H1 (cell line): Measurements from ENCODE around the gene SLFN12L. TPM values are rescaled to one million over a fixed set of nuclear protein-coding genes. Genes with fewer than 3 reads are reported as not detected.
A peak's percentile ranks its signal among the peaks of the same experiment; 100 is the strongest.

ENCODE experiments used
- CTCF ChIA-PET: fragments of 300-600 bp; sonication (Branson Sonifier 250); formaldehyde crosslinking; loops from one replicate; lab custom pipeline; 2021; ENCODE audit not compliant: partially characterized antibody; lab: Charles Lee
- POLR2A ChIA-PET: fragments of 300-600 bp; sonication (Branson Sonifier 250); formaldehyde crosslinking; loops from one replicate; lab custom pipeline; 2021; ENCODE audit warnings: inconsistent platforms; ENCODE audit not compliant: partially characterized antibody; lab: Charles Lee
- DNase-seq, 2 experiments: peaks; one replicate each; pipeline versions ENCODE4 v3.0.0 to v3.0.0-alpha.2; 2010 to 2022; ENCODE audit warnings: low spot score in 2 of 2, low read depth in 1 of 2, mixed read lengths in 1 of 2
- FAIRE-seq: peaks from 2 replicates; lab custom pipeline; 2011; peaks lifted over from hg19 to GRCh38; lab: Jason Lieb, UNC
- H2AFZ ChIP-seq: 2 replicates; pipeline ENCODE4 v1.8.1; 2012; ENCODE audit warnings: low read length, inconsistent platforms
- H2AK5ac ChIP-seq: 2 replicates; pipeline ENCODE4 v1.6.1; 2013; ENCODE audit warnings: low read depth, low read length
- H2BK120ac ChIP-seq: replicated peaks from 2 replicates; pipeline ENCODE3; 2013; ENCODE audit warnings: low read depth, low read length, inconsistent platforms
- H2BK12ac ChIP-seq: 2 replicates; pipeline ENCODE4 v1.6.1; 2013; ENCODE audit warnings: low read depth, low read length
- H2BK15ac ChIP-seq: 2 replicates; pipeline ENCODE4 v1.6.1; 2013; ENCODE audit warnings: low read length
- H2BK20ac ChIP-seq: 2 replicates; pipeline ENCODE4 v1.6.1; 2013; ENCODE audit warnings: low read length
- H2BK5ac ChIP-seq: 2 replicates; pipeline ENCODE4 v1.6.1; 2013; ENCODE audit warnings: low read depth, low read length
- H3K14ac ChIP-seq: 2 replicates; pipeline ENCODE4 v1.6.1; 2013; ENCODE audit warnings: inconsistent platforms; ENCODE audit not compliant: insufficient read length
- H3K18ac ChIP-seq: 2 replicates; pipeline ENCODE4 v1.6.1; 2013; ENCODE audit warnings: low read length; ENCODE audit errors: extremely low read depth
- H3K23ac ChIP-seq: 2 replicates; pipeline ENCODE4 v1.6.1; 2013; ENCODE audit warnings: inconsistent platforms; ENCODE audit not compliant: insufficient read length
- H3K23me2 ChIP-seq: 2 replicates; pipeline ENCODE4 v1.6.1; 2013; ENCODE audit warnings: low read depth, low read length
- H3K27ac ChIP-seq: 2 replicates; pipeline ENCODE4 v1.6.1; 2011; ENCODE audit warnings: low read depth, low read length, inconsistent platforms
- H3K27me3 ChIP-seq, 4 experiments: replicated peaks in 1 of 4; 1 replicate in 1 of 4; 2 replicates in 3 of 4; pipeline versions ENCODE4 v1.6.1 to v1.8.1; 2011 to 2013; ENCODE audit warnings: low read length in 3 of 4, mild to moderate bottlenecking in 3 of 4, inconsistent platforms in 2 of 4, mixed read lengths in 2 of 4, moderate library complexity in 1 of 4; ENCODE audit not compliant: control insufficient read depth in 3 of 4, insufficient read depth in 3 of 4; ENCODE audit errors: extremely low read depth in 1 of 4
- H3K36me3 ChIP-seq, 4 experiments: 2 replicates each; pipeline versions ENCODE4 v1.6.1 to v1.8.1; 2011 to 2013; ENCODE audit warnings: mild to moderate bottlenecking in 4 of 4, low read length in 3 of 4, moderate library complexity in 2 of 4, control low read depth in 1 of 4, inconsistent platforms in 1 of 4; ENCODE audit not compliant: insufficient read depth in 4 of 4, control insufficient read depth in 2 of 4
- H3K4ac ChIP-seq: replicated peaks from 2 replicates; pipeline ENCODE3; 2013; ENCODE audit warnings: low read length, low read depth, mixed read lengths, inconsistent platforms; ENCODE audit not compliant: insufficient read length
- H3K4me1 ChIP-seq, 4 experiments: replicated peaks in 1 of 4; 1 replicate in 1 of 4; 2 replicates in 3 of 4; pipeline versions ENCODE4 v1.6.1 to v1.8.1; 2011 to 2013; ENCODE audit warnings: low read length in 3 of 4, inconsistent platforms in 2 of 4, mixed read lengths in 1 of 4; ENCODE audit not compliant: insufficient read depth in 4 of 4, control insufficient read depth in 3 of 4
- H3K4me2 ChIP-seq, 2 experiments: 2 replicates each; pipeline versions ENCODE4 v1.6.1 to v1.8.1; 2011 to 2013; ENCODE audit warnings: low read depth in 2 of 2, low read length in 2 of 2, control low read depth in 1 of 2, inconsistent platforms in 1 of 2, mild to moderate bottlenecking in 1 of 2; ENCODE audit not compliant: insufficient read depth in 1 of 2
- H3K4me3 ChIP-seq, 4 experiments: fragments of 200-600, 300-600 bp in 1 of 4; sonication (generic), shearing (Covaris generic), sonication (Bioruptor Twin) in 1 of 4; 2 replicates each; pipeline versions ENCODE4 v1.5.1 to v1.8.1; 2011 to 2016; ENCODE audit warnings: low read length in 4 of 4, low read depth in 3 of 4, control low read depth in 2 of 4, inconsistent platforms in 2 of 4, mild to moderate bottlenecking in 2 of 4, mixed read lengths in 1 of 4, moderate library complexity in 1 of 4; ENCODE audit not compliant: insufficient read depth in 2 of 4; ENCODE audit errors: extremely low read depth in 1 of 4
- H3K56ac ChIP-seq: replicated peaks from 2 replicates; pipeline ENCODE3; 2013; ENCODE audit warnings: low read depth, mild to moderate bottlenecking, mixed read lengths, low read length, inconsistent platforms; ENCODE audit not compliant: insufficient read length
- H3K79me1 ChIP-seq: 2 replicates; pipeline ENCODE4 v1.6.1; 2013; ENCODE audit warnings: low read depth, low read length, control low read depth
- H3K79me2 ChIP-seq, 2 experiments: 2 replicates each; pipeline versions ENCODE4 v1.6.1 to v1.8.1; 2012 to 2013; ENCODE audit warnings: low read length in 2 of 2, mild to moderate bottlenecking in 2 of 2, inconsistent platforms in 1 of 2; ENCODE audit not compliant: insufficient read depth in 2 of 2, control insufficient read depth in 1 of 2
- H3K9ac ChIP-seq, 4 experiments: replicated peaks in 1 of 4; 1 replicate in 1 of 4; 2 replicates in 3 of 4; pipeline versions ENCODE4 v1.6.1 to v1.8.1; 2011 to 2013; ENCODE audit warnings: low read depth in 3 of 4, low read length in 3 of 4, control low read depth in 2 of 4, mild to moderate bottlenecking in 2 of 4, moderate library complexity in 2 of 4, inconsistent platforms in 1 of 4; ENCODE audit errors: extremely low read depth in 1 of 4
- H3K9me3 ChIP-seq, 2 experiments: 2 replicates each; pipeline versions ENCODE4 v1.6.1 to v1.8.1; 2012 to 2013; ENCODE audit warnings: mild to moderate bottlenecking in 2 of 2, moderate library complexity in 2 of 2, control low read depth in 1 of 2, inconsistent platforms in 1 of 2, low read depth in 1 of 2, low read length in 1 of 2, mixed read lengths in 1 of 2; ENCODE audit not compliant: insufficient read depth in 2 of 2
- H4K20me1 ChIP-seq, 2 experiments: replicated peaks in 1 of 2; 2 replicates each; pipeline versions ENCODE3 to v1.8.1; 2011 to 2013; ENCODE audit warnings: inconsistent platforms in 2 of 2, low read length in 2 of 2, mild to moderate bottlenecking in 1 of 2; ENCODE audit not compliant: insufficient read depth in 2 of 2, control insufficient read depth in 1 of 2
- H4K5ac ChIP-seq: 2 replicates; pipeline ENCODE4 v1.6.1; 2013; ENCODE audit warnings: low read length, low read depth, mixed read lengths, inconsistent platforms; ENCODE audit not compliant: insufficient read length
- H4K8ac ChIP-seq: 2 replicates; pipeline ENCODE4 v1.8.0; 2013; ENCODE audit warnings: mild to moderate bottlenecking, moderate library complexity, low read length, inconsistent platforms; ENCODE audit not compliant: insufficient read depth; ENCODE audit errors: extremely low read depth
- H4K91ac ChIP-seq: replicated peaks from 2 replicates; pipeline ENCODE3; 2013; ENCODE audit warnings: low read length, mixed read lengths, inconsistent platforms; ENCODE audit not compliant: insufficient read length
- GABPA ChIP-seq: IDR thresholded peaks from 2 replicates; pipeline ENCODE4 v1.6.1; 2011; ENCODE audit warnings: mild to moderate bottlenecking, low read length, moderate library complexity, borderline replicate concordance; ENCODE audit not compliant: insufficient read depth
- HDAC2 ChIP-seq, 2 experiments: fragments of 300-600 bp in 1 of 2; sonication (generic) in 1 of 2; IDR thresholded peaks; 2 replicates each; pipeline ENCODE4 v1.6.1; 2011 to 2012; ENCODE audit warnings: low read depth in 2 of 2, low read length in 2 of 2, mild to moderate bottlenecking in 2 of 2, moderate library complexity in 2 of 2, borderline replicate concordance in 1 of 2, inconsistent platforms in 1 of 2
- JUN ChIP-seq: IDR thresholded peaks from 2 replicates; pipeline ENCODE4 v1.6.1; 2011; ENCODE audit warnings: low read depth, mild to moderate bottlenecking, improper control_type of control experiment, low read length
- JUND ChIP-seq: IDR thresholded peaks from 2 replicates; pipeline ENCODE4 v1.6.1; 2011; ENCODE audit warnings: mild to moderate bottlenecking, improper control_type of control experiment, low read length
- KDM4A ChIP-seq: IDR thresholded peaks from one replicate; pipeline ENCODE4 v1.7.1; 2012; ENCODE audit warnings: low read depth, mild to moderate bottlenecking, moderate library complexity, low read length, inconsistent platforms; ENCODE audit not compliant: severe bottlenecking
- POU5F1 ChIP-seq: IDR thresholded peaks from 2 replicates; pipeline ENCODE4 v1.6.1; 2011; ENCODE audit warnings: low read depth, mild to moderate bottlenecking, low read length, moderate library complexity
- RXRA ChIP-seq: IDR thresholded peaks from 2 replicates; pipeline ENCODE4 v1.6.1; 2011; ENCODE audit warnings: low read depth, mild to moderate bottlenecking, low read length, moderate library complexity; ENCODE audit not compliant: insufficient read depth
- SIN3A ChIP-seq, 2 experiments: IDR thresholded peaks in 1 of 2; conservative IDR thresholded peaks in 1 of 2; 2 replicates each; pipeline ENCODE4 v1.6.1; 2011 to 2012; ENCODE audit warnings: low read length in 2 of 2, improper control_type of control experiment in 1 of 2, low read depth in 1 of 2, mild to moderate bottlenecking in 1 of 2
- SUZ12 ChIP-seq: fragments of 200-600 bp; sonication (generic); IDR thresholded peaks from 2 replicates; pipeline ENCODE4 v1.6.1; 2012; ENCODE audit warnings: mild to moderate bottlenecking, inconsistent platforms, low read length, moderate library complexity, mixed read lengths
- TAF1 ChIP-seq: IDR thresholded peaks from 2 replicates; pipeline ENCODE4 v1.6.1; 2011; ENCODE audit warnings: mild to moderate bottlenecking, low read depth, low read length
- ZNF274 ChIP-seq: IDR thresholded peaks from 2 replicates; pipeline ENCODE4 v1.7.0; 2012; ENCODE audit warnings: low read length, borderline replicate concordance; ENCODE audit errors: extremely low read depth
- WGBS, 2 experiments: shearing (Covaris generic) in 1 of 2; methylation state at CpG; one replicate each; pipeline versions ENCODE4 v1.1.6 to v1.1.7; 2013 to 2015; ENCODE audit warnings: low lambda C conversion rate in 2 of 2, mixed read lengths in 2 of 2, inconsistent platforms in 1 of 2, low coverage in 1 of 2, missing lambda C conversion rate in 1 of 2; ENCODE audit not compliant: insufficient replicate concordance in 2 of 2, insufficient coverage in 1 of 2, insufficient read length in 1 of 2; ENCODE audit errors: extremely low coverage in 1 of 2, missing lambda C conversion rate in 1 of 2; 5-methylcytosine and 5-hydroxymethylcytosine counted together
- polyA plus RNA-seq, 7 experiments: library from polyadenylated mRNA; depleted of rRNA in 3 of 7; stranded (reverse) in 5 of 7; unstranded in 2 of 7; fragments of >200 nt in 5 of 7; fragments of 200-250 nt in 2 of 7; gene quantifications; 1 replicate in 5 of 7; 2 replicates in 1 of 7; 4 replicates in 1 of 7; pipeline versions ENCODE4 v1.2.1 to v1.2.3, GENCODE V29; 2011 to 2013; ENCODE audit warnings: missing spikeins in 2 of 7, mixed read lengths in 2 of 7
- total RNA-seq: library from RNA; stranded (reverse); fragmentation: NEBNext Ultra II Directional; extraction: Animal tissue kit (Norgen Biotek cat#: 25700); gene quantifications from 2 replicates; pipeline ENCODE4 v1.2.1, GENCODE V29; 2021

SLFN12L gene
- total and polyA plus RNA-seq, 2 of the 8 experiments (the other 6 are each of a cell fraction or from before 2014, with no cell fraction given), result not detected

DNA sequence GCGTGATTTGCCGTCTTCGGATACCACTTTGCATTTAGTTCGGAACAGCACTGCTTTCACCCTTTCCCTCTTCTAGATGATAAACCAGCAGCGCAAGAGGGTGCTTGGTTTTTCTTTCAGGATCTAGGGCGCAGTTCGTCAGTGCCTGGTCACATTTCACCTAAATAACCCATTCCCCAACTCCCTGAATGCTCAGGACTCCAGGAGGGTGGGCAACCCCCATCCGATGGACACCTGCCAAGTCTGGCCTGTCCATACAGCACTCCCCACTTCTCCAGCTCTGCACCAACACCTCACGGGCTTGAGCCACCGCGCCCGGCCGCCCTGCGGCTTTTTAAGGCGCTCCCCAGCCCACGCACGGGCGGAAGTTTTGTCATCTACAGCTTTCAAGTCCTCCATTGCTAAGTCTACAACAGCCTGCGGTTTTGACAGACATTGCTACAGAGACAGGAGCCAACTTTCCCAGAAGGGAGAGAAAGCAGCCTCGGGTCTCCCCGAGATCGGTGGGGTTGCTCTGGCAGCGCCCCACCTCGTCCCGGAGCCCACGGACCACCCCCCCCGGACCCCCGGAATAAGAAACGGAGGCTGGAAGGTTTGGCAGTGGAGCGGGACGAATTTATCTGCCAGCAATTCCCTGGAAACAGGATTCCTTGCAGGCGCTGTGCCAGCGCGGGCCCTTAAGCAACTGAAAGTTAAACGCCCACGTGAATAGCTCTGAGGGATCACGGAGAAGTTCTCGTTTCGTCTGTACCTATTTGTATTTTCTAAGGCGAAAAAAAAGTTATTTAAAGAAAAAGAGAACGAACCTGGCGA lies 50.4 kb downstream of the SLFN12L start:
- no peak for FAIRE-seq
- TF ChIP-seq TAF1 (no peak), POU5F1 (no peak), KDM4A (peak; percentile 24), SUZ12 (peak; percentile 97), ZNF274 (no peak), GABPA (no peak), JUN (no peak), SIN3A (conservative IDR thresholded peaks at IDR 0.05 in 1 of 2, IDR thresholded peaks at IDR 0.05 in 1 of 2; ENCODE audit: low read depth in 1 of 2, low read length in 2 of 2) (no peak), JUND (no peak), RXRA (no peak), HDAC2 (IDR thresholded peaks at IDR 0.05; ENCODE audit: borderline replicate concordance in 1 of 2, low read depth in 2 of 2, low read length in 2 of 2) (no peak)

More for the DNA sequence above, 50.4 kb downstream of the SLFN12L start:
- POLR2A ChIA-PET, result interaction anchor here (0.6 to 1.6 kb wide), 2 partner anchors 9 to 114 kb away, joined by 3 read pairs; partner anchors contain the start of gene SLFN11
- 5% methylated on average over 41 of the region's 42 CpGs; no CpG with 5 or more reads in 1 of the 2 experiments for WGBS, 2 experiments
- H3K4ac ChIP-seq, result no peak overlapping the region
- H3K27me3 ChIP-seq, result peaks cover 66 to 97% (median 84%) of the 10 kb centered on the region in 4 experiments
- no peak overlapping the region for H2BK15ac ChIP-seq
- no peak overlapping the region for H4K8ac ChIP-seq
- peaks cover 4 to 18% (median 8%) of the 10 kb centered on the region in 4 experiments; a peak in 6 of 7 replicates for H3K4me1 ChIP-seq
- no peak overlapping the region for H2AFZ ChIP-seq
- H3K79me2 ChIP-seq, result no peaks in the 10 kb centered on the region
- no peak overlapping the region for H2BK20ac ChIP-seq
- no peak overlapping the region for H2AK5ac ChIP-seq
- H2BK5ac ChIP-seq, result no peak overlapping the region
- H3K4me2 ChIP-seq, result peak overlapping the region; percentile 63 to 64
- CTCF ChIA-PET, result interaction anchor here (0.6 to 3.0 kb wide), 8 partner anchors 11 to 321 kb away, joined by 3 to 14 read pairs (median 4); no protein-coding TSS in a partner anchor
- no peaks in the 10 kb centered on the region for H3K9me3 ChIP-seq
- no peak overlapping the region for H4K5ac ChIP-seq
- peak in 1 of 2 experiments; percentile 55 for DNase-seq
- no peaks in the 10 kb centered on the region for H3K79me1 ChIP-seq
- no peak overlapping the region for H2BK12ac ChIP-seq
- no peak overlapping the region for H3K23ac ChIP-seq
- no peak overlapping the region for H3K56ac ChIP-seq
- no peak overlapping the region for H4K91ac ChIP-seq
- H3K9ac ChIP-seq, result no peak overlapping the region
- no peaks in the 10 kb centered on the region for H3K36me3 ChIP-seq
- H3K27ac ChIP-seq, result no peak overlapping the region
- H4K20me1 ChIP-seq, result peaks cover 9 to 25% of the 10 kb centered on the region in 2 experiments
- no peak overlapping the region for H2BK120ac ChIP-seq
- peak overlapping the region in 3 of 4 experiments; percentile 23 to 45 (median 24); a peak in 4 of 8 replicates for H3K4me3 ChIP-seq
- no peak overlapping the region for H3K14ac ChIP-seq
- 0 out of 2 replicates have a peak, but pooled peaks cover 2% of the 10 kb centered on the region for H3K23me2 ChIP-seq
- no peak overlapping the region for H3K18ac ChIP-seq
